ENCODE measurements around the gene CDH11.

Gene CDH11

DNA sequence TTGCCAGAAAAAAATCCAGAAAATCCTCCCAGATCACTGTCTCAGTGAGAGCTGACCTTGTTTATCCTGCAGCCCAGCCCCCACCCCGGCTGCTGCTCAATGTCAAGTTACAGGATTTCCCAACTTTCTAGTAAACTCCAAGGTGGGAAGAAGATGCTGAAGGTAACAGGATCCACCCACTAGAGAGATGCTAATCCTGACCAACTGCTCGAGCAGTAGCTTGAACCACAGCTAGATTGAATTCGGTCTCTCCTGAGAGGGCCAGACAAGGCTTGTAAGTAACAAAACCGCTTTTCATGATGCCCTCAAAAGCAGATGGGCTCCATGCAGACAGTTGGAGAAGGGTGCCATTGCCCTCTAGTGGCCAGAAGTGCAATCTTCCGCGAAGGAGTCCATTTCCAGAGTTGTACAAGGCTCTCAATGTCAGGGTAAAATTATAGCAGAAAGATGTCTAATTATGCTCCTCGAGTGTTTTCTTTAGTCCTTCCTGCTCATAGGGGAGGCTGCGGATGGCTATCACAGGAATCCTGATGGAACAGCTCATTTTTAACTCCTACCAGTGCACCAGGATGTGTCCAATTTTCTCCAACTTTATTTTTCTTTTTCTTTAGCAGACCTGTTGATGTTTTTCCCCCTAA is 3.9 kb downstream of the CDH11 start:
- DNase-seq = peak; percentile 89

DNA sequence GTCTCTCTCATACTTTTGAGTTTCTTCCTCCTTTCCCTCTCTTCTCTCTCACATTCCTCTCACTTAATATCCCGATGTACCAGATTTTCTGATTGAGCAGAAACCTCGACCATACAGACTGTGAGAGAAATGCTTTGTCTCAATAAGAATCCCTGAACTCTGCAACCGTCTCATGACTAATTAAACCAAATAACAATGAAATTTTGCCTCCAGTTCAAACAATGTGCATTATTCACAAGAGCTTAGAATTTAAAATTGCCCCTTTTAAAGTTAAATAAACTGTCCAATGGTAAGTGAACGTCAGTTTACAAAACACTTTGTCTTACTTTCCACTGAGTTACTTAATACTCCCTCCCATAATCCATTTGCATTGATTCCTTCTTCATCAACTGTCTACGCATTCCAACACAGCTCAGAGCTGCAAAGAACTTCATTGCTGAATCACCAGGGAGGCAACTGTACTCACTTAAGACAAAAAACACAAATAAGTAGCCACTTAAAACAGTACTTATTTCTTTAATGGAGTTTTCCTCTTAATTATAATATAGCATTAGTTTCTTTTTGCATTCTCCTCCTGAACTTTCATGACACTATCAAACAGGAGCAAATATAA is 4.9 kb downstream of the CDH11 start:
- peak; percentile 62 for DNase-seq

DNA sequence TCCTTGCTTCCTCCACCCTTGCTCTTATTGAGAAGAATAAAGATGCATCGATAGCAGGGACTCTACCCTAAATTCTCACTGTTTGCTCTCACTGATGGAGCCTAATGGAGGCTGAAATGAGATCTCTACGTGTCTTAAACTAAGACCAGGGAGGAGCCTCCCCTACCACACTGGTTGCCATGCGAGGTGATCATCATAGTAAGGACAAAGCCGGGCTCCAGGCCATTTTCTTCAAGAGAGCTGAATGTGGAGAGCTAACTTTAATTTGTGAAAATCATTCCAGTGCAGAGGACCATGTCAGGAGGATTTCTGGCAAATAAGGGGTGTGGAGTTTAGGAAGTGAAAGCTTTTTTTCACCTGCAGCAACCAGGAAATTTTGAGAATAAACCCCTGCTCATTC is 5.6 kb downstream of the CDH11 start:
- DNase-seq = no peak

DNA sequence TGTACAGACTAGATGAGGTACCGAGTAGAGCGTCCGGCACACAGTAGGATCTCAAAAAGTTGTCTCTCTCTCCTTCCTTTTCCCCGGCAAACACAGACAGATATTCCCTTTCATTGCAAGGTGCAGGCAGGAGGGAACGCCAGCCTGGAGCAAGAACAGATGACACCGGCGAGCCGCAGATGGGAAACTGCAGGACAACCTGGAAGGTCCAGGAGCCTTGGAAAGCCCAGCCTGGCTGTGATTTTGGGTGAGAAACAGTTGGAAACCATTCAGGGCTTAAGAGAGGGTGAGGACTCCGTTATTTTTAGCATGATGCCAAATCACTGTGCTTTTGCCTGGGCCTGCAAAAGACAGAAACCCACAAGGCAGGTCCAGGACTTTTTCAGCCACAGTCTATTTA is 7.3 kb downstream of the CDH11 start:
- DNase-seq = no peak

DNA sequence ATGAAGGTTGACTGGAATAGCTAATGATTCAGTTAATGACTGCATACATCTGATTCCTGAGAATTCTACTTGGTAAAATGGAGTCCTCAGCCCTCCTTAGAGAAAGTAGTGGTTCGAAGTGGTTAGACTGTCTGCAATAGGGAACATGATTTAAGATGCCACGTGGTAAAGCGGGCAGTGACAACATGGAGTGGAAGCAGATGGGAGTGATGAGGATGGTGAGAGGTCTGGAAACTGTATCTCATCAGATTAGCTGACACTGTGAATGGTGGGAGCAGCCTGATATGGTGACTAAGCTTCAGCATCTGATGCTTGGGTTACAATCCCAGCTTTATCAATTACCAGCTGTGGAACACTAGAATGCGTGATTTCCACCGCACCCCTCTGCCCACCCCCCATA is 8.4 kb downstream of the CDH11 start:
- no peak for DNase-seq

DNA sequence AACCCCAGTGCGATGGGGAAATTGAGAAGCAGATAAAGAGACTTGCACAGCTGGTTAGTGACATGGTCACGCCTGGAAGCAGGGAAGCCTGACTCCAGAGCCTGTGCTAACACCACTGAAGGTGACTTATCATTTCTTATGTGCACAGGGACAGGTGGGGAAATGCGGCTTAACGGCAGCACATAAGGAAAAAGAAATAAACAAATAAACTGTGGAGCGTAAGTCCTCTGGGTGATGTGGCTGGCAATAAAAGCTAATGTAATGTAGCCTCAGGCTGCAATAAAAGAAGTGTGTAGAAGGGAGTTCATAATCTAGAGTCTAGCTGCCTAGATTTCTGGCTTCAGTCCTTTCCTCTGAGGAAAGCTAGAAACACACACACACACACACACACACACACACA is 10.6 kb downstream of the CDH11 start:
- DNase-seq = no peak

DNA sequence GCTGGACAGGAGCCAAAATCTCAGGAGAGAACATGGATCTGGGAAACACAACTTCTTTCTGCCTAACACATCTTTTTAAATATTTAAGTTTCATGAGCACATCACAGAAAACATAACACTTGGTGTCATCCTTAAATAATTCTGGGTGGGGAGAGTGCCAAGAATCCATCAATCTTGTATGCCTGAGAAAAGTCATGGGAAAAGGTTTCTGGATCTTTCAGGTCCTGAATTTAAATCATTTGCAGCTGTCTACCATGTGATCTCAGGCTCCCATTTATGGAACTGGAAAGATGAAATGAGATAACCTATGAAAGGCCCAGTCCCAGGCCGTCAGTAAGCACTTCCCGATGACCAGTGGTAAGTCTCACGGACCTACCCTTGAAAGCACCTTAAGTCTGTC is 15.1 kb downstream of the CDH11 start:
- peak; percentile 93 for DNase-seq

DNA sequence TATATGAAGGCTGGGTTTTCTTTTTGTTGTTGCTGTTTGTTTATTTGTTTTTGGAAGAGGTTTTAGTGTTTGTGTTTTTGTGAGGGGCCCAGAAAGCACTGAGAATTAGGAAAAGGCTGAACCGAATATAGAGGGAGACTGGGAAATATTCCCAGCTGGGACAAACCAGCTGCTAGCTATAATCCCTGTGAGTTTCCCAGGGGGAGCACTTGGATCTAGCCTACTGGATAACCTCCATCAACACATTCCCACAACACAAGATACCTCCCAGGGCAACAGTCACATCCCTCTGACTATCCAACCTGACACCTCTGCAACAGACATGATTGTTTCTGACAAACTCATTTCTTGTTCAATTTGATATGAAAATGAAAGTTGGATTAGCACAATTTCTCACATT is 16.7 kb downstream of the CDH11 start:
- DNase-seq = no peak

DNA sequence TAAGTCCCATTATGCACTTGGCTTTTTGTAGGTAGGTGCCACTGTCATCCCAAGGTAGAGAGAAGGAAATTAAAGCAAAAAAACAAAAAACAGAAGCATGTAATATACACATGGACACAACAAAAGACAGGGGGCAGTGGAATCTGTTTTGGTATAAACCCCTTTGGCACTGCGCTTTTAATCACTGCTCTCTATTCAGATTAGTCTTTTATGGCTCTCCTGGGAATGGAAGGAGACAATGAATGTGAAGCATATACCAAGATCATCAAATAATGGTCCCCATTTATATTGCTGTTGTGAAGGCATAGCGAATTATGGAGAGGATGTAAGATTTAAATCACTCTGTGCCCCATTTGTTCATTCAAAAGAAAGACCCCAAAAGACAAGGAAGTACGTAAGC is 17.4 kb downstream of the CDH11 start:
- no peak for DNase-seq

DNA sequence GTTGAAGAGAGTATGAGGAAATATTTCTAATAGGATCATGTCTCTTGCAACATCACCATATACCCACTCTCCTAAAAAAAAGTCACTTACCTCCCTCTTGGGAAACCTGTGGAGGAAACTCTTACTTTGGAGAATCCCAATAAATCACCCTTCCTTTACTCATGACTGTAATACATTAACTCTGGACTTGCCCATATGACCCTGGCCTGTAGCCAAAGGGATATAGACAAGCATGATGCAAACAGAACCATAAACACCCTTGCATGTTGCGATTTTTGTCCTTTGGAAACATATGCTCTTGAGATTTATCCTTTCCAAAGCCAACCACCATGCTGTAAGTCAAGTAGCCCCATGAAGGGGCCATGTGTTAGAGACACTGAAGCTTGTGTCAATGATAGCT is 19.5 kb downstream of the CDH11 start:
- no peak for DNase-seq

DNA sequence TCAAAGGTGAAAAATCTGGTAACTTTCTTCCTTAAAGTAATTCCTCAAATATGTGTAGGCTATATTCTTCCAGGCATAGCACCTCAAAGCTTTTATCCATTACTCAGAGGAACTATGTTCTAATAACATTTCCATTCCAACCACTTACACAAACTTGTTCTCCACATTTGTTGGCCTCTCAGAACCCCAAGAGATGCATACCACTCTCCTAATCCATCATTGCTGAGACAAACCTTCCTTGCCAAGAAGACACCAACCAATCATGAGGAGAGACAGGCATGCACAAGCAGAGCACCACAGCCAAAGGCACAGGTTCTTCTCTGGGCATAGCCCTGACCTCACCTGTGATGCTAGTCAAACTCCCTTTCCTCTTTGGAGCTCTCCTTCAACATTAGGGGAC is 20.9 kb downstream of the CDH11 start:
- DNase-seq = no peak

DNA sequence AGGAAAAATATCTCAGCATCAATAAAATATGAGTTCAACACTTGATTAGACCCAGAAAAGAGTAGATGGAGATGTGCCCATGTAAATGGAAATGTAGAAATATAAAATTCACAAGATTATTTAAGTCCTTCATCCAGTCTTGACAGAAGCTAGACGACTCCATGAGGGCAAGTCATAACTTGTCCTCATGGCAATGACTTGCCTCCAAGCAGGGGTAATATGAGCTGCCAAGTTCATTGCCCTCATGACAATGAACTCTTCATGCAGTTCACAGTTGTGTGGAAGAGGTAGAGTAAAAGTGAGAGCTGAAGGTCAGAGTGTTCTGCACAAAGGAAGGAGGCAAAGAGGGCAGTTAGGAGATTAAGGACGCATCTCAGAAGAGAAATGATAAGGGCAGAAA is 22.3 kb downstream of the CDH11 start:
- DNase-seq = no peak

DNA sequence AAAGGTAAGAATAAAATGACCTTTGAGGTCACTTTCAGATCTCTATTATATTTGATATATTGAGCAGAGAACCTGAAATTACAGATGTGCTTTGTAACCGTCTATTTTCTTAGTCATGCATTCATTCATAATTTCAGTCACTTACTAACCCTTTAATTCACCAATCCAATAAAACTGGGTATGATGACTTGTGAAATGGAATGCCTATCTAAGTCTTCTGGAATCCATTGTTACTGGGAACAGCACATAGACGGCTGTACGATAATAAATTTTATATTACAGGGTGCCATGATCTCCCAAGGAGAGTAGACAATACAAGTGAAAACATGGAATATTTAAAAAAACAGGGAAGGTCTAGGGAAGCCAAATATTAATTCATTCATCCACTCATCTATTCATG is 22.9 kb downstream of the CDH11 start:
- no peak for DNase-seq

DNA sequence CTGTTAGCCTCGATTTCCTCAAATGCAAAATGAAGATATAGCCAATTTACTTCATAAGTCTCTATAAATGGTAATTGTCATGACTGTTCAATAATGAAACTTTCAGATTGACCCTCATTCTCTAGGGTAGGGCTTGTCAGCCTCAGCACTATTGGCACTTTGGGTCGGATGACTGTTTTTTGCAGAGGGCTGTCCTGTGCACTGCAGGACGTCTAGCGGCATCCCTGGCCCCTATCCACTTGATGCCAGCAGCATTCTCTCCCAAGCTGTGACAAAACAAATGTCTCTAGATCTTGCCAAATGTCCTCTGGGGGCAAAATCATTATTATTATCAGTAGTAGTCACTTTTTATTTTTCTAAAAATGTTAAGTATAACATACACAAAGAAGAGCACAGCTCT is 24.6 kb downstream of the CDH11 start:
- DNase-seq = no peak

DNA sequence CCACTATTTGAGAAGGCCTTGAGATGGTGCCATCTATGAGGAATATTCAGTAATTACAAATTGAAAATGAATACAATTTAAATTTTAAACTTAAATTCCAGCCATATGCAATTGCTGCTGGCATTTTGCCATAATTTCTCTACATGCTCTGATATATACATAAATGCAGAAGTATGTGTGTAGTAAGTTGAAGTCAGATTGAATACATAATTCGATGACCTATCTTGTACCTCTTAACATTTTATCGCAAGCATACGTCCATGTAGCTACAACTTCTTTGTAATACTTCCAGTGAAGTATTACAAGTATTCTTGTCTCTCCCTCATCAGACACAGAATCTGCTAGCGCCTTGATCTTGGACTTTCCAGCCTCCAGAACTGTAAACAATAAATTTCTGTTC is 26.0 kb downstream of the CDH11 start:
- no peak for DNase-seq

DNA sequence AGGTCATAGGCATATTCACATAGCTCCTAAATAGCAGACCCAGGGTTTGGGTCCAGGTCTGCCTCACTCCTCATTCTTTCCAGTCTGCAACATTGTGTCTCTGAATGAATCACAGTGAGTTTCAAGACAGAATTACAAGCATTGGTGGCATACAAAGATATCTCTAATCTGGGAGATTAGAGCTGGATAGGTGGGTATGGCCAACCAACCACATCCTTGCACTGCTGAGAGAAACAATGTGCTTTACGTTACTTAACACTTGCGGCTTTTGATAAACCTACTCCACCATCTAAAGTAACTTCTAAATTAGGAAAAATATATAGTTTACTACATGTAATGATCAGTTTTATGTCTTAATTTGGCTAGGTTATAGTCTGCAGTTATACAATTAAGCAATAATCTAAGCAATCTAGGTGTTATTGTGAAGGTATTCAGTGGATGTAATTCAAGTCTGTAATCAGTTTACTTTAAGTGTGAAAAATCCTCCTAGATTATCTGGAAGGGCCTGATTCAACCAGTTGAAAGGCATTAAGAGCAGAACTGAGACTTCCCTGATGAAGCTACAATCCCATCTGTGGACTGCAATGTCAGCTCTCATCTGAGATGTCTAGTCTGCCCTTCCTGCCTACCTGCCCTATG is 26.7 kb downstream of the CDH11 start:
- no peak for DNase-seq

DNA sequence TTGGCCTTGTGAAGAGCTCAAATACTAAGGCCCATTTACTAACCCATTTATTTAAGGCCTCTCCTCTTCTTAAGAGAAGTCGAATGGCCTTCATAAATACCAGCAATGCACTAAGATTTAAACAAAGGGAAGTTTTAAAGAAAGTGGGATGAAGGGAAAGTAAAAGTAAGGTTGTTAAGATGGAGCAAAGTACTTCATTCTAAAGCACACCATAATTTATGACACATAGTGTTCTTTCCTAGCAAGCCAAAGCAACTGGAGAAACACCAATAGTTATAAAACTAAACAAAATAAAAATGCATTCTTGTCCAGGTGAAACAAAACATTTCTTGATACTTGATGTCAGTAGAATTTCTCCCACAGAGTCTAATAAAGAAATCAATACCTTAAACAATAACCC is 27.9 kb downstream of the CDH11 start:
- no peak for DNase-seq

DNA sequence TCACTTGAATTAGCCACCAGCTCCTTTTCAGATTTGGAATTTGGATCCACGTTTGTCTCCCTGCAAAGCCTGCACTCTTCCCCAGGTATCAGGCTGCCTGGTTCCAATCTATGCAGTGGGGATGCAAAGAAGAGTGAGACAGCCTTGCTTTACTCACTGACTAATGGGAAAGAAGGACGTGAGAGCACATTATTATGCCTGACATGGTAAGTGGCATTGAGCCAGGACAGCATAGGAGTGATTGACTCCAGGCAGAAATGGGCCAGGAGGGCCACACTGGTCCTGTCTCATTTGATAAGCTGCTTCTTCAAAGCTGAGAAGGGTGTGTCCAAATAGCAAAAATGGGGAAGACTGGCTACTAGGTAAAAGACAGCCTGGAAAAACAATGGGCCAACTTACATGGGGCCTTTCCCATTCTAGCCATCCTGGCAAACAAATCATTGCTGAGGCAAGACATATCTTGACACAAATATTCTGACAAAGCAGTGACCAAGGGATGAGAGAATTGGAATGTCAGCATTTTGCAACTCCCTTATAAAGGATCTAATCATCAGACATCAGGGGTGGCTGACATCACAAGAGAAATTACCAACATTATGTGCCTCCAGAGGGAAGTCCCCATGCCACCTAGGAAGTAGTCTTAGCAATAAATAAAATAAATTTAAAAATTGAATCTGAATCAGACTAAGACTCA is 38.6 kb downstream of the CDH11 start:
- DNase-seq = peak; percentile 36

DNA sequence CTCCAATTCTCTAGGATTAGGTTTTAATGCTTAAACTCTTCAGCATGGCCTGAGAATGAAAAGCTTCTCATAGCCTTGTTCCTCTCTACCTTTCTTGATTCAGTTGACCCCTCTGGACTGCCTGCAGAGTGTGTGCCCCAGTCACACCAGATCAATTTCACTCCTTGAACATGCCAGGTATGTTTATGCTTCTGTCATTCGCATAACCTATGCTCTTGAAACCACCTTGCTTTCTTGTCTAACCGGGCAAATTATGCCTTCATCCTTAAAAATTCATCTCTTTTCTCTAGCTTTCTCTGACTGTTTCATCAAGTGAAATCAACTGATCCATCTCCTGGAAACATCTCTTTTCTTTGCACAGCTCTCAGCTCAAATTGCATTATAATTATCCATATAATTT is 42.3 kb downstream of the CDH11 start:
- no peak for DNase-seq

DNA sequence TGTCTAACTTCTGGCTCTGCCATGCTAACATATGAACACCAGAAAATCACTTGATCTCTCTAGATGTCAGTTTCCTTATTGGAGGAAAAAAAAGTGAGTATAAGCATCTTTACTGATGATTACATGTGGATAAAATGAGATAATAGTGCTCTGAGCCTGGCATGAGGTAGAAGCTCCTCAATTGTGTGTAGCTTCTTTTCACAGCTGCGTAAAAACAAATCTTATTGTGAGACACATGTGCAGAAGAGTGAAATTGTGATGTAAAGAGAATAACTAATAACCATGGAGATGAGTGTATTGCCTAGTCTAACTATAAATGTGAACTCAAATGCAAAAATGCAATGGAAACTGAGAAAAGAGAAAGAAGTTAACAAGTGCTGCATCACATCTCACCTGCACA is 44.7 kb downstream of the CDH11 start:
- DNase-seq = no peak

DNA sequence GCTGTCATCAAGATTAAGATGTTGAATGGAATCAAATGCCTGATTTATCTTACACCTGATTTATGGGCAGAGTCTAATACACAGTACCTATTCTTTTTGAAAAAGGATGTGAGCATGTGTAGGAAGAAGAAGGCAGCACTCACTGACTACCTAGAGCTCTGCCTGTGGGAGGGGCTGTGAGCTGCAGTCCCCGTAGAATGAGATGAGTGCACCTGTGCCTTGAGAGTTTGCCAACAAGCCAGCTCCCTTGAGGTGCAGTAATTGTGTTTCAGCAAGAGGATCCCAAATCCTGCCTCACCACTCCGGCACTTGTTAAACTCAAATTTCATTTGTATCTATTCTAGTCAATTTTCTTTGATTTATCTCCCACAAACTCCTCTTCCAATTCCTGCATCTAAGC is 46.0 kb downstream of the CDH11 start:
- DNase-seq = no peak

DNA sequence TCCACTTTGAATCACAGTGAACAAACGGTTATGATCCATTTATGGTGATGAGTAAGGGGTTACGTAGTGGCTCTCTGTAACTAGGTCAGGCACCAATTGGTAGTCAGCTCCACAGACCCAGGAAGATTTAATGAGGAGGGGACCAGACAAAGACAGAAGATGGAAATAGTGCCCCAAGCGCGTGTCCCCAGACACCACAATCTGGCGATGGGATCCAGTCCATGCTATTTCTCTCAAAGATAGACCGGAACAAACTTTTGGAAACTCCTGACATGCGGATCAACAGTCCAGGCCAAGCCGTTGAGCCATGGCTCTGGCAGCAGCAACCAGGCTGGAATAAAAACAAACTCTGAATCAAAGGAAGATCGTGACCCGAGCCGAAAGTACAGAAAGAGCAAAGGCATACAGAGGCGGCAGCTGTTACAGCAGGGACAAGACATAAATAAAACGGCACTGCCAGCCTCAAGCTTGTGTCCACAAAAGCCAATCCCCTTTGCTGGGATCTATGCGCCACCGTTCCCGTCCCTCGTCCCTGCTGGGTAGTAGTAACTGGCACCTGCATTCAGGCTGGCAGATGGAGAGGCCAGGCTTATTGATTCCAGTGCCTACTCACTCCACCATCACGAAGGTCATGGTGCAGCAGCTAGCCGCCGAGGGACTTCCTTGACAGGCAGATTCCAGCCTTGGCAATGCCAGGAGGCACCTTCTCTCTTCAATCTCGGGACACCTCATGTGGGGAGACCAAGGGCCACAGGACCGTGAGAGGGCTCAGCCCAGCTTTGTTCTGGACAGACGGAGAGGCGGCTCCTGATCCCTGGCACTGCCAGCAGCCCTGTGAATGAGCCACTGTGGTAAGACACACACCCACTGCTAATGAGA is 50.2 kb downstream of the CDH11 start:
- DNase-seq = no peak

Data from fibroblast of skin of scalp (primary cell).